ENCODE data around the gene BHLHA15.

BHLHA15 gene

DNA sequence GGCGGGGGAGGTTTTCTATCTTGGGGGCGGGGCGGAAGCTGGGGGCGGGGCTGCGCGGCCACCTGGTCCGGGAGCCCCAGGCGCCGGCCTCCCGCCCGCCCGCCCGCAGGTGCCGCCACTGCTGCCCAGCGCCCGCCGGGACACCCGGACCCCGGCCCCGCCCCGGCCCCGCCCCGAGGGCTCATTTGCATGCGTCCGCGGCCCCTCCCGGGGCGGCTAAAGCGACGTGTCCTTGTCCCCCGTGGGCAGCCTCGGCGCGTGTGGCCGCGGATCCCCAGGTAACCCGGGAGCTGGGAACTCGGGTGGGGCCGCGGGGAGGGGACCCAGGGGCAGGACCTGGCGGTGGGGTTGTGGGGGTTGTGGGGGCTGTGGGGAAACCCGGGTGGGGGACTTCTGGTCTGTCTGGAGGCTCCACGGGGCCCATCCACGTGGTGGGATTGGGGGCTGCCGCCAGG is at the start of gene BHLHA15:
BHLHA15 (plus strand) TSS at position 219 of the 455 bp plus-strand sequence. CDS start 871 bp downstream, outside the sequence.
- DNase-seq, result peak in 1 of 4 experiments; percentile 28

DNA sequence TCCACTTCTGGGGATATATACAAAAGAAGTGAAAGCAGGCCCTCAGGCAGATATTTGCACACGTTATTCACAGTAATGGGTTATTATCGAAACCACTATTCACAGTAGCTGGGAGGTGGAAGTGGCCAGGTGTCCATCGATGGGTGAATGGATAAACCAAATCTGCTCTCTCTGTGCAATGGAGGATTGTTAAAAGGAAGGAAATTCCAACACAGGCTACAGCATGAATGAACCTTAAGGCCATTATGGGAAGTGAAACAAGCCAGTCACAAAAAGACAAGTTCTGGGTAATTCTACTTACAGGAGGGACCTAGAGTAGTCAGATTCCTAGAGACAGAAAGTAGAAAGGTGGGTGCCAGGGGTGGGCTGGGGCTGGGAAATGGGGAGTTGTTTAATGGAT is 48.5 kb upstream of the BHLHA15 start:
- no peak for DNase-seq

DNA sequence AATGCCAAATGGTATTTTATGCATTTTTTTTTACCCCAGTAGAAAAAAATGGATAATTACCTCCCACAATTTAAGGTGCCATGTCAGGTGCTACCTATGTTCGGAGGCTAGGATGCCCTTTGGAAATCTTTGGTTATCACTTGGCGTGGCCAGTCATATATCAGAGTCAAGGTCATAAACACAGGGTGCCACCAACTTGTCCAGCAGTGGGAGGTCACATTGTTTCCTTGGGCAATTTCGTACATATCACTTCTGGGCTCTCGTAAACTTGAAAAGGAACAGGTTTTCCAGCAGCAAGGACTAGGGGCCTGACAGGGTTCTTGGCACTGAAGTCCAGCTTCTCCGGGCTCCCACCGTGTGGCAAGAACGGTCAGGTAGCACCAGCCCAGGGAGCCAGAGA is 48.0 kb upstream of the BHLHA15 start:
- DNase-seq, result no peak

DNA sequence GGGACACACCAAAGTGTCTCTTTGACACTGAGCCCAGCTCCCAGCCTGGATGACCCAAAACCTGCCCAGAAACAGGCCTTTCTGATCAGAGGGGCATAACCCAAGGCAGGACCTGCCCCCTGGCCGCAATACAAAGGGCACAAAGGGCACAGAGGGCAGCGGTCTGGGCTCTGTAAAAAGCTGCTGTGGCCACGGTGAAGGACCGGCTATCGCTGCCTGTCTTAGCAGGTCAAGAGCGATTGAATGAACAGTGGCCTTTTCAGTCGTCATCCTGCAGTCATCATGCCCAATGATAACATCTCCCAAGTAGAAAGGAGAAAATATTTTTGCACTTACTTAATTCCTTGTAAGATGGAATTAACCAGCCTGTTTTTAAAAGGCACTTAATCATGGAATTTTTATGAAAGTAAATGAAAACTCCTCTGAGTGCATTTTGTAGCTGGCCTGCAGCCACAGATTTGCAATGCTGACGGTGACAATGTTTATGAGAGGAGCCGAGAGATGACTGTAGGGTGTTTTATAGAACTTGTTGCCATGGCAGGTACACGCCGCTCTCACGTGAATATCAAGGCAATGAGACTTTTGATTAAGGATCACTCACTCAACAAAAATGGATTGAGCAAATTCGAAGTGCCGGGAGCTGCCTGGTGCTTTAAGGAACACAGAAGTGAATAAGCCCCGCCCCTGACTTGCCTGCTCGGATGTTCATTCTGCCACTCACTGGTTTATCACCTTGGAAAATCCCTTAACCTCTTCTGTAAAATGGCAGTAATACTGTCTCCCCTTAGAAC is 47.3 kb upstream of the BHLHA15 start:
- no peak for DNase-seq

DNA sequence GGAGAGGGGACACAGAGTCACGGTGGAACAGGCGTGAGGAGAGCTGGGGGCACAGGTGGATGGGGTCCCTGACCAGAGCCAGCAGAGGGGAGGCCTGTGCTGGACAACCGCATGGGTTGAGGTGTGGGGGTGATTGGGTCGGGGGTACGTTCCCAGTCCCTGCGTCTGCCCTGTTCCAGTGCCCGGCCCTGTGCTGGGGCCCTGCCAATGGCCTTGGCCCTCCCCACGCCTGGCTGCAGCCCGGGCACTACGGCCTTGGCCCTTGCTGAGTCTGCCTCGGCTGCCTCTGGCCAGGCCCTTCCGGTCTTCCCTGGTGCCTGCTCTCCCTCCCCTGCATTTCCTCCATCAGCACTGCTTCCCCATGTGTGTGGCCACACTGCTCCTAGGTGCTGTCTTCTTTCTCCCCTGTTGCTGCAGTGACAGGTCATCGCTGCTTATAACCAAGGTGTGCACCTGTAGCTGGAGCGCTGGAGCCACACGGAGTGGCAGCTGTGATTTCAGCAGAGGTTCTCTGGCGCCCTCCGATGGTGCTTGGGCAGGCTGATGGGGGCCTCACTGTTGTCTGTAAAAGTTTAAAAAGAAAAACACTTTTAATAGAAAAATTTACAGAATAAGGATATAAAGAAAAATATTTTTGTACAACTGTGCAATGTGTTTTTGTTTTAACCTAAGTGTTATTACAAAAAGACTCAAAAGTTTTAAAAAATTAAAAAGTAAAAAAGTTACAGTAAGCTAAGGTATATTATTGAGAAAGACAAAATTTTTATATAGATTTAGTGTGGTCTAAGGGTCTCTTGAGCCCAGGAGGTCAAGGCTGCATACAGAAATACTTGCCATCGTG is 45.2 kb upstream of the BHLHA15 start:
- peak in 3 of 4 experiments; percentile 4 to 36 (median 18) for DNase-seq

DNA sequence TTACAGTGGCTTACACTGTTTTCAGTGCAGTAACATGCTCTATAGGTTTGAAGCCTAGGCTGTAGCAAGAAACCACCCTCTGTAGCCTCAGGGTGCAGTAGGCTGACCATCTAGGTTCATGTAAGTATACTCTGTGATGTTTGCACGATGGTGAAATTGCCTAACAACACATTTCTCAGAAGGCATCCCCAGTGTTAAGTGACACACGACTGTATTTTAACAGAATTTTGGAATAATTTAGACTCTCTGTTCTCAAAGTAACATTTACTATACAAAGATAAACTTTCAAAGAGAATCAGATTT is 44.6 kb upstream of the BHLHA15 start:
- no peak for DNase-seq

DNA sequence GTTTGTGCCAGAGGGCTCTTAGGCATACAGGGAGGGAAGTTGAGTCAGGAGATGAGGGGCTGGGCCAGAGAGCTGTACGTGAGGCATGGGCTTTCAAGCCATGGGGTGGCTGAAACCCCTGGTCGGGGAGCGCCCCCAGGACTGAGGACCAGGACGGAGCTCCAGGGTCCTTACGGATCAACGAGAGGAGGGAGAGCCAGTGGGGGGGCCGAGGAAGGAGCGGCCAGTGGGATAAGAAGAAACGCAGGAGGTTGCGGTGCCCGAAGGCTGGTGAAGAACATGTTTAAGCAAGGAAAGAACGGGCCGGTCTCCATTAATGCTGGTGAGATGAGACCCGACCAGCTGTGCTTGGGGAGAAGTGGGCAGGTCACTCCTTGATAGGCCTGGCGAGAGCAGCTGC is 43.6 kb upstream of the BHLHA15 start:
- no peak for DNase-seq

DNA sequence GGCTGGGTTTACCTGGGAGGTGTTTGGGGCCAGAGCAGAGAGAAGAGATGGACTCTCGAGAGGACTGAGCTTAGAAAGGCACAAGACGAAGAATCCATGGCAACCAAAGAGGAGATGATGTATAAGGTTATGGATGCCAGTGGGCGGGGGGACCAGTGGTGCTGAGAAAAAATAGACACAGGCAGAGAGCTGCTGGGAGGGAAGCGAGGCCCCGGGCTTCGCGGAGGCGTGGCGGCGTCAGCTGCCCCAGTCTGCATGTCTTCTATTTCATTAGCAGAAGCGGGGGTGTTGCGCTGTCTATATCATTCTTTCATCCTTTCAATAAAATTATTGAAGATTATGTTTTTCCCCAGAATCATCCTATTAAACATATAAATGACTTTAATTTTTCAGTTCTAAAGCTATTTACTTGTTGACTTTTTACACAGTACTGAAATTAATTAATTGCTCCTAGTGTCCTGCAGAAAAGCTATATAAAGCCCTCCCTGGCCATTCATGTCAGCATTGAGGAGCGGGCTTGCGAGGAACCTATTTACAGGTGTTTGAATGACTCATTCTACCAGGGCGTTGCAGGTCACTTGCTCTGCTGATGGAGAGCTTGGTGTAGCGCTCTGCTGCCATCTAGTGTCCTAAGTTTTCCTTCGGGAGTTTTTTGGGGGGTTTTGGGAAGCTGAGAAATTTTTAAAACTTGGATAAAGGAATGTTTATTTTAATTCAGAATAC is 42.9 kb upstream of the BHLHA15 start:
- DNase-seq, result peak in 2 of 4 experiments; percentile 11 to 30

DNA sequence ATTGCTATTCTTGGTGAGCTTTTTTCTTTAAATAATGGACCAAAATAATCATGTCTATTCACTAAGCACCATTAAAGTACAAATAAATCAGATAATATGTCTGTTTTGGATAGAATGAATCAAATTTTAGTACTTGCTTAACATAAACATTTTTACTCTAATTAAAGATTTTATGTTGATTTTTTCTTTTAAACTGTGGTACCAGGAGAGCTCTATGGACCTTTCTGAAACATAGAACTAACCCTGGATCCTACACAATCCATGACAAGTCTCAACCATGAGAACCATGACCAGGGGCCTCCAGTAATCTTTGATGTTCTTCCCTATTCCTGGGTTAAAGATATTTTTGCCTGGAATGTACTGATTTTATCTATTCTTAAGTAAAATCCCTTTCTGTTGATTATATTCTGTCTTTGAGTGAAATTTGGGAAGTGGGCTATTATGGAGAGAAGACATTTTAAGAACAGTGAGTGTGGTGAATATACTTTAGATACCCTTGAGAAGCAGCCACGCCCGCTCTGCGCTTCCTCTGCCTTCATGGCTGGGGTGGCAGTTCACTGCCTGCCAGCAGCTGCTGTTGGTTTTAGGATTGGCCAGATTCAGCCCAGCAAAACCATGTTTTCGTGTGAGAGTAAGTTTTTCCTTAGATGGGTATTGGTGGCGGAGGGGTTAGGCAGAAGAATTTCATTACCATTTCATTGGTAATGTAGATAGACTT is 42.2 kb upstream of the BHLHA15 start:
- no peak for DNase-seq

DNA sequence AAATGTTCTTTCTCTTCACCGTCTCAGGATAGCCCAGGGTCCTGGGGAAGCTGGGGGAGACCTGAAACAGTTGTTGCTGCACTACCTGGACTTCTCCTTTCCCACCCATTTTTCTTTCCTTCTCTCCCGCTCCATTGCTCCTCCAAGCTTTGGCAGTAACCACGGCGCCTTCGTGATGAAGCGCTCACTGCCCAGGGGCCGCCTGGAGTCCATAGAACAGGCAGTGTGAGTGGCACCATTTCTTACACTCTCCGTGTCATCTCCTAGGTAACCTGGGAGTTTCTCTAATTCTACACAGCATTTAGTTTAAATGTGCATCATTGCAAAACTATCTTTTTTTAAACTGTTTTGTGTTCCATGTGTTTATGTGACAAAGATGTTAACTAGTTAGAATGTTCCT is 40.3 kb upstream of the BHLHA15 start:
- no peak for DNase-seq

DNA sequence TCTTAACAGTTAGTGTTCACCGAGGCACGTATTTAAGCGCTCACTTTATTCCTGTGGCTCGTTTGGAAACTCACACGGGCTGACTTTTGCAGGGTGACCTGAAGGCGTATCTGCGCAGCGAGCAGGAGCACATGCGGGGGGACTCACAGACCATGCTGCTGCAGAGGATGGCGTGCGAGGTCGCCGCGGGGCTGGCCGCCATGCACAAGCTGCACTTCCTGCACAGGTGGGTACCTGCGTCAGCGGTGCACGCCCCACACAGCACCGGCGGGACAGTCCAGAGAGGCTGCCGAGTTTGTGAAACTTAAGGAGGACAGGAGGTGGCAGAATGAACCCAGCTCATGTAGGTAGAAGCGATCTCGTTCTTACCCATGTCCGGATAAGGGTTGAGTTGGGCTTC is 39.8 kb upstream of the BHLHA15 start:
- DNase-seq, result no peak

DNA sequence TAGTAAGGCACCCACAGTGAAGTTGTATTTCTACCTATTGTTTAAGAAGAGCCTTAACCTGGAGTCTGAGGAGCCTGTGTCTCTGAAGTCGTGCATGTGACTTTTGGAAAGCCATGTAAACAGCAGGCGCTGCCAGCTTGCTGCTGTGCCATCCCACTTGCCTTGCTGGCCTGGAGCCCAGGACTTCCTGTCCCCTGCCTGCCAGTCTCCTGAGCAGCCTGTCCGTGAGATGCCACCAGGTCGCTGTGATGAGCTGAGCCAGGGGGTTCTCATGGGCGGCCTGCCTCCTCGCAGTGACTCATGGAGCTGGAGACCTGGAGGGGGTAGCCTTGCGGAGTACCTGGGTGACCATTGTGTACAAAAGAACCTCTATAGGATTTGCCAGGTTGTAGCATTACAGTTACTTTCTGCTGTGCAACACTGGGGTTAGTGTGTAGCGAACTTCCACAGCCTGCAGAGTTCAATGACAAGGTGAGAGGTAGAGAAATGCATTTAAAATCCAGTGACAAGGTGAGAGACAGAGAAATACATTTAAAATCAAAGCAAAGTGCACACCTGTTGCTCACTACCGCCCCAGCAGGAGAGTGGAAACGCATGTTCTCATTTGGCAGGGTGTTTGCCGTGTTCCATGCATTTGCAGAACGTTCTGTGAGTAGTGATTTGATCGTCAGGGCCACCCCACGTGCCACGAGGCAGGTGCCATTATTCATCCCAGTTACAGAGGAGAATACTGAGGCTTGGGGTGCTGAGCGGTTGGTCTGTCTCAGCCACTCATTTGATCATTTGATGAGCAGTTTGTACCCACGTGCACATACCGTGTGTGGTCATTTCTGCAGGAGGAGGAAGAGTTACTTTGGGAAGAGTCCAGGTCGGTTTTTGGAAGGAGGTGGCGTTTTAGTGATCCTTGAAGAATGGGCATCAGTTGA is 36.6 kb upstream of the BHLHA15 start:
- DNase-seq, result no peak

DNA sequence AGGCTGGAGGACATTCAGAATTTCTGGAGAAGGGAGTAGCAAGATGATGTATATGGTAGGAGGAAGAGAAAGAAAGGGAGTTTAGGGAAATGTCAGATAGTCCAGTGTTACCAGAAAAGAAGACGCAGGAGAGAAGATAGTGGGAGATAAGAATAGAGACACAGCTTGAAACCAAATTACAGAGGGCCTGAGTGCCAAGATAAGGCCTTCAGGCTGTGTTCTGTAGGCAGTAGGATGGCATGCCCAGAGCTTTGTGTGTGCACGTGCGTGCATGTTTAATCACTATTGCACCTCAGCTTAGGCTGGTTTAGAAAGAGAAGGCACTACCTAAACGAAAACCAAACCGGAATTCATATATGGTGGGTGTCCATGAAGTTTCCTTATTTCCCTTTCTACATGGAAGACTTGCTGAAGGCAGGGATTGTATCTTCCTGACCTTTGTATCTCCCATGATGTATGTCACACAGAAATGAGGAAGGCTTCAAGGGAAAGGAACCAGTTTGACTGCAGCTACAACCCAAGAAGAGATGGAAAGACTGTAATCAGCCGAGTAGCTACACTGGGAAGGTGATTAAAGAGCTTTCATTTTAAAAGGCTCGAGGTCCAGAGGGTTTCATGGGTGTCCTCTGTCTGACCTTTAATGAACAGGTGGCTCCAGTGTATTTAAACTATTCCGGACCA is 35.8 kb upstream of the BHLHA15 start:
- no peak for DNase-seq

DNA sequence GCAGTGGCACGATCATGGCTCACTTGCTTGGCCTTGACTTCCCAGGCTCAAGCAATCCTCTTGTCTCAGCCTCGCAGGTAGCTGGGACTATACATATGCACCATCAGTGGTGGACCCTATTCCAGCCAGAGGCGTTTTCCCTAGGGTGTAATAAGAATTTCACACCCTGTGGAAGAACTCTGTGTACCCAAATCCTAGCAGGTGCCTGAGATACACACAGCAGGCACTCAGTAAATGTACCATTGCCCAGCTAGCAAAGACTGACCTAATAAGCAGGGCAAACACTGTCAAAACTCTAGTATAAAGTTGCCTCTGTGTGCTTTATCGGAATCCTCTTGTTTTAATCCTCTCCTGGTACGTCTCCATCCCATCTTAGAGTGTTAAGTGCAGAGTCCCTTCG is 33.7 kb upstream of the BHLHA15 start:
- no peak for DNase-seq

DNA sequence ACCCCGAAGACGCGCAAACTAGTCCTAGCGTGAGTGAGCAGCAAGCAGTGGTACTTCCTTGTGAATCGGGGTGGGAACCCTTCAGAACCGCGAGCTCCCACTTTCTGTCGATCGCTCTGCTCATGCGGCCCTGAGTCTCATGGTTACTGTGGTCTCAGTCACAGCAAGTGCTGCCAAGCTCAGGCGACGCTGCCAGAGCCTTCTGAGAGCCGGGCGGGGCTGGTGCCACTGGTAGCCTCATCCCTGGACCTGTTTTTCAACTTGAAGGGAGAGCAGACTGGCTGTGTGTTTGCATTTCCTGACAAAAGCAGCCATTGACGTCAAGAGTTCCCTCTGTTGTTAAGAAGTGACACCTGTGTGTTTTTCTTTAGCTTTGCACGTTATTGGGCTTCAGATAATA is 32.9 kb upstream of the BHLHA15 start:
- DNase-seq, result no peak

DNA sequence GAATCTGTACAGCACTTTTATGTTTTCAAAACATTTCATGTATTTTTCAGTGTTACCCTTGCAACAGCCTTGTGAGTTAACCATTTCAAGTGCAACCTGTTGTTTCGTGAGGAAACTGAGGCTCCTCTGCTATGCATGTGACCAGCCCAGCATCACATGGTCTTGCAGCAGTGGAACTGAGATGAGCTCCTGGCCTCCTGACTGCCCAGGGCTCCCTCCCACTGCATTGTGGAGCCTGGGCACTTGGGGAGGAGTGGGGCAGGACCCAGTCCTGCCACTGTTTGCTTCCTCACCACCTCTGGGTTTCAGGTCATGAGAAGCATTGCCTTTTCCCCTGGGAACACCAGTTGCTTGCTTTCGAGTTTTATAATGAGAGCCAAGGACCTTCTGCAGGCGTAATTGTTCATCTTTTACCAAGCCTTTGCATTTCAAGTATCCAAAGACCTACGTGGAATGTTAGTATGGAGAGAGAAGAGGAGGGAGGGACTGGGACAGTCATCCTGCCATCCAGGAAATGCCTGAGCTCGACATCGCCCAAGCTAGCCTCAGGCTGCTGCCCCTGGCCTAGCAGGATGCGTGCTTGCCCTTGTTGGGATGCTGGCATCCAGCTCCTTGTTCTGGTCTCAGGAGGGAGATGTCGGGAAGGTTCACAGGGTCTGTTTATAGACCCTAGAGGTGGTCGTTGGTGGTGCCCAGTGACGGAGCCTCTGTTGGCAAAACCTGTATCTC is 32.3 kb upstream of the BHLHA15 start:
- DNase-seq, result no peak

DNA sequence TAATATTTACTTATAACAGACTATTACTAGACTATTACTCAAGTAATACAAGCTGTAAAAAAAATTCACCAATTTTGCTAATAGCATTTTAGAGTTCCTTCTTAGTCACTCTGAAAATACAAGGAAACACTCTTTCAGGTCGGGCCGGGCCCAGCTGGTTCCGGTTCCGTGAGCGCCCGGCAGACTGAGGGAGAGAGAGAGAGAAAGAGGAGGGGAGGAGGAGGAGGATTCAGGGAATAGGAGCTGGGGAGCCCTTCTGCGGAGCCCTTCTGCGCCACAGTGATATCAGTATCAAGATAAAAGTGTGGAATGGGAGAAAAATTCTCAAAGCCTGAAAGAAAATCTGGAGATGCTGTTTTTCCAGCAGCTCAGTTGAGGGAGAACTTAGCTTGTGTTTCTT is 30.5 kb upstream of the BHLHA15 start:
- DNase-seq, result no peak

DNA sequence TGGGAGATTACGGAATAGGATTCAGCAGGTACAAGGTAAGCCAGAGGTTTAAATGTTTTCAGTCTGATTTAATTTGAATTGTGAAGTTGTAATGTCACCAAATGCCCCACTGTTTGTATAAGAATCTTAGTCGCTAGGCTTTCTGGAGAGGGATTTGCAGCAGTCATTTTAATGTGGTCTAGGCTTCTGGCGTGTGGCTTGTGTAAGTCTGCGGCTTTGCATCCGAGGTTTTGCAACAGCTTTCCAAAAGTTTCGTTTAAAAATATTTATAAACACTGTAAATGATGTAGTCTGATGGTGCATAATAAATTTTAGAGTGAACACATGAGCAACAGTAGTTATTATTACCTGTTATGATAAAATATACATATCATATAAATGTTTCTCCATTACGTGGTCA is 26.1 kb upstream of the BHLHA15 start:
- no peak for DNase-seq

DNA sequence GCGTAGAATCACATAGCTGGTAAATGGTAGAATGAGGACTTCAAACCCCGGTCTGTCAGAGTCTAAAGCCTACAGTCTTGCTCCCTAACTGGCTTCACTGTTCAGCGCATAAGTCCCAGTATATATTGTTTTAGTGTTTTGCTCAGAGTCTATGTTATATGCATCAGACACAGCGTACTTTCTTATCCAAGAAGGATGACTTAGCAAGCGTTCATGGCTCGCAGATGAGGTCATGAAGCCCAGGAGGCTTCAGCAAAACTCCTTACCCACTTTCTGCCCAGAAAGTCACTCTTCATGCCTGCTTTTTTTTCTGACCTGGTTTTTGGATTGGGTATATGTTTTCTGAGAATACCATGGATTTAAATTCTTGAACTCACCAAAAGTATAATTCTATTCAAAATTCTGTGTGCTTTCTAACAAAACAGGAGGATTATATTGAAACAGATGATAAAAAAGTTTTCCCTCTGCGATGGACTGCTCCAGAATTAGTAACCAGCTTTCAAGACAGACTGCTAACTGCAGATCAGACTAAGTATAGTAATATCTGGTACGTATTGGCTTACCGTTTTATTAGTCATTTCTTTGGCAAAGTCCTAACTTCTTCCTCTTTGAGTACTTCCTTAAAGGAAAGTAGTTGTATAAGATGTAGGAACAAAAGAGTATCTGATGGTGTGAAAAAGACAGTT is 24.6 kb upstream of the BHLHA15 start:
- no peak for DNase-seq

DNA sequence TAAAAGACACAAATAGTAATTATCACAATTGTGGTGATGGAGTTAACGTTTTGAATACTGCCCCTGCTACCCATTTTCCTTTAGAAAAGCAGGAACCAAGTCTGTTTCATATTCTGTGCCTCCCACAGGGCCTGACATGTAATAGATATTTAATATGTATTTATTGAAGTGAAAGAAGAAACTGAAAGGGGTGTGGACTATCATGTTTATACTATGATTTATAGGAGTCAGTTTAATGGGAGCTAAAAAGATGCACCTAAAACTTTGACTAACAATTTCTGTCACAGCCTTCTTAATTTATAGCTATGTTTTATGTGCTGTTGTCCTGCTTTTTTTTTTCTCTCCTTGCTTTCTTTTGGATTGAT is 24.1 kb upstream of the BHLHA15 start:
- no peak for DNase-seq
